Activated T-helper 1 cell treated with Interleukin-2 at 50 U/mL for 16 hours (primary cell): ENCODE data around the gene FHOD3.

Source experiments
- DNase-seq: peaks from one replicate; pipeline ENCODE4 v3.0.0-alpha.2; 2020; ENCODE audit warnings: low read depth

The FHOD3 gene

DNA sequence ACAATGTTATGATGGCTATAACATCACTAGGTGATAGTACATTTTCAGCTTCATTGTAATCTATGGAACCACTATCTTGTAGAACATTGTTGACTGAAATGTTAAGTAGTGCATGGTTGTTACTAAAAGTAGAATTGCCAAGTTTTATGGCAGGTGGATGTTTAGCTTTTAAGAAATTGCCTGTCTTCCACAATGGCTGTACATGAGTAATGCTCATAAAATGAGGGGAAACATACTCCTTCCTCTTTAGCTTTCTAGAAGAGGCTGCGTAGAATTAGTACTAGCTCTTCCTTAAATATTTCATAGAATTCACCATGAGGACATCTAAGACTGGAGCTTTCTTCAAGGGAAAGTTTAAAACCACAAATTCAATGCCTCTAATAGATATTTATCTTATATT lies 370.3 kb downstream of the FHOD3 start:
- no peak for DNase-seq

DNA sequence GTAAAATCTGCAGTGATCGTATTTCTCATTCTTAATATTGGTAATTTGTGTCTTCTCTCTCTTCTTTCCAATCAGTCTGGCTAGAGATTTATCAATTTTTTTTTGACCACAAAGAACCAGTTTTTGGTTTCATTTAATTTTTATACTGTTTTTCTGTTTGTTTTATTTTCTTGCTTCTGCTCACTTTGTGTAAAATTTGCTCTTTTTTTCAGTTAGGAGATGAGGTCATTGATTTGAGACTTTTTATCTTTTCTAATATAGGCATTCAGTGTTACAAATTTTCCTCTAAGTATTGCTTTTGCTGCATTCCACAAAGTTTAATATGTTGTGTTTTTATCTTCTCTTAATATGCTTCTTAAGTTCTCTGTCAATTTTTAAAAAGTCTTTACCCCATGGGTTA lies 370.8 kb downstream of the FHOD3 start:
- DNase-seq, result no peak

DNA sequence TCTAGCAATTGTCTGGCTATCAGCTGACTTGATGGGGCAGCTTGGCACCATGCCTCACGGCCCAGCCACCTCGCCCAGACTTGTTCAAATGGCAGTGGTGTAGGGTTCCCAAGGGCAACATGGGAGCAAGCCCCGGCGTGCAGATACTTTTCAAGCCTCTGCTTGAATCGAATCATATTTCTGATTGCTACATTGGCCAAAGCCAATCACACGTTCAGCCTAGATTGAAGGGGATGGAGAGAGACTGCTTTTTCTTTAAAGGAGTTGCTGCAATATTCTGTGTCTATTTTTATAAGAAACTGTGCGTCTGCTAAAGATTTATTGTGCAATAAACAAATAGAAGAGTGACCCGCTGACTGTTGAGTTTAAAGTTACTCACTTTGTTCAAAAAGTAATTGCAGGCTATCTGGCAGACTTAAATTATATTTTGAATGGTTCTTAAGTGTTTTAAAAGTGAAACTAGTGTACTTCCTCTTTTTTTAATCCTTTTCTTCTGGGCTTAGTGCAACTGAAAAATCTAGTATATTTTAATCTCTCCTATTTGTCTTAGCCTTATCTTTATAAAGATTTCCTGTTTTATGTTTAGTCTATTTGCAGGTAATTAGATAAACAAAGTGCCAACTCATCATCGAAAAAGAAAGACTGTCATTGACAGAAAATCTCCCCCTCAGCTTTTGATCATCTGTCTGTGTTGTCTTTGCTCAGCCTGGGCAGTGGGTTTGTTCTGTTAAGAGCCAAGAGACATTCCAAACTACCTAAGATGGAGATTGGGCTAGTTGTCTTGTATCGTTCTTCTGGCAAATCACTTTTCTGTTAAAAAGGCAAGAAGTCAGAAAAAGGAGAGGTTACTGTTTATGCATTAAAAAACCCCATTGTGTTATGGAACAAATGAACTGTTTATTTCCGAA lies 375.2 kb downstream of the FHOD3 start:
- no peak for DNase-seq

GRCh38 chr18:36673452-36673851 lies 375.9 kb downstream of the FHOD3 start:
- no peak for DNase-seq

DNA sequence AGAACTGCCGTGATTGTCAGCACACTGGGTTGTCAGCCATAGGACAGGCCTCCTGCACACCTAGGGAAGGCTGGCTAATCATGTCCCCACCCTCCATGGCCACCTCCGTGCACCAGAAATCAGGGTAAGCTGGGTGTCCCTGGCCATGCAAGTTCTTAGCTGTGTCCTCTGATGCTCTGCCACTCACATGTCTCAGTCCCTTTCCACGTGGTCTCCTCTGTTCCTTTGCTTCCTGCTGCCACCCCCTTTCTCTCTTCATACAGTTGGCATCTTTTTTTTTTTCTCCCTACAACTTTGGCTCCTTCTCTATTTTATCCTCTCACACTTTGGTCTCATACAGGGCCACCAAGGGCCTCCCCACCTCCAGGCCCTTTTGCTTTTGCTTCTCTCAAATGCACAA lies 377.6 kb downstream of the FHOD3 start:
- no peak for DNase-seq

DNA sequence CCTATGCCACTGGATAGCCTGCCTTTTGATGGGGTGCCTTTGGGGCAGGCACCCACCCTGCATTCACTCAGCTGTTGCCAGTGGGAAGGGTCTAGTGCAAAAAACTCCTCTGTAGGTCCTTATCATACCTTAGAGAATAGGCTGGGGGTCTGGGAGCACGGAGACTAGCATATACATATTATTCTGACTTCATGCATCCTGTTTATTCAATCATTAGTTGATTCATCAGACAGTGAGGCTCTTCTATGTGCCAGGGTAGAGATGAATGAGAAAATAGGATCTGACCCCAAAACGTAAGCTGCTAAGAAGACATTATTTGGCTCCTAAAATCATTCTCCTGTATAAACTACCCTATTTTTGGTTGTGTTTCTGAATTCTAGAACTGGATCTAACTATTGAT lies 378.0 kb downstream of the FHOD3 start:
- DNase-seq, result no peak

DNA sequence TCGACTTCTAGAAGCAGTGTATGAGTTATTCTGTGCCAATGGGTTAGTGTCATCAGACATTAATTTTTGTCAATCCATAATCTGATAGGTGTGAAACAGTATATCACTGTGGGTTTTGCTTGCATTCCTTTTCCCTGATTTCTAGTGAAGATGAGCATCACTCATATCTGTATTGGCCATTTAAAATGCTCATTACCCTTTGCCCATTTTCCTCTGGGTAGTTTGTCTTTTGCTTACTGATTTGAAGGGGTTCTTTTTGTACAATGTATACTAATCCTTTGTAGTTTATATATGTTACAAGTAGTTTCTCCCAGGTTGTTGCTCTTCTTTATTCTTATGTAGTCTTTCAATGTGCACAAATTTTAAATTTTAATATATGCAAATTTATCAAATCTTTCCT lies 379.1 kb downstream of the FHOD3 start:
- DNase-seq, result no peak

- DNase-seq, result no peak
These were observed 382.5 kb downstream of the FHOD3 start for GRCh38 chr18:36680042-36680441.

DNA sequence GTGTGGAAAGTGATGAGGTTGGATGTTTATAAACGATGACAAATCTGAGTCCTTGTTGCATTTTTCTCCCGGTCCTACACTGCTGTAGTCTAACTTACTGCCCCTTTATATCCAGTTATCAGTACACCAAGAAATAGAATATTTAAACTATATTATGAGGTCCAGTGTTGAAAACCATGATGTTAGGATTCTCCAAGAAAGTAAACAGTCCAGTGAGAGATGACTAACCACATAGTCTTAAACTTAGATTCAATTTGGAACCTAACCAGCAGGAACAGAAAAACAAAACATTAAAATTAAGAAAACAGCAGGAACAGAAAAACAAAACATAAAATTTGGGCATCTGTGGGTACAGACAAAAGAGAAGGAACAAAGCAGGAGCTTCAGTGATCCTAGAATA lies 388.1 kb downstream of the FHOD3 start:
- DNase-seq, result no peak

DNA sequence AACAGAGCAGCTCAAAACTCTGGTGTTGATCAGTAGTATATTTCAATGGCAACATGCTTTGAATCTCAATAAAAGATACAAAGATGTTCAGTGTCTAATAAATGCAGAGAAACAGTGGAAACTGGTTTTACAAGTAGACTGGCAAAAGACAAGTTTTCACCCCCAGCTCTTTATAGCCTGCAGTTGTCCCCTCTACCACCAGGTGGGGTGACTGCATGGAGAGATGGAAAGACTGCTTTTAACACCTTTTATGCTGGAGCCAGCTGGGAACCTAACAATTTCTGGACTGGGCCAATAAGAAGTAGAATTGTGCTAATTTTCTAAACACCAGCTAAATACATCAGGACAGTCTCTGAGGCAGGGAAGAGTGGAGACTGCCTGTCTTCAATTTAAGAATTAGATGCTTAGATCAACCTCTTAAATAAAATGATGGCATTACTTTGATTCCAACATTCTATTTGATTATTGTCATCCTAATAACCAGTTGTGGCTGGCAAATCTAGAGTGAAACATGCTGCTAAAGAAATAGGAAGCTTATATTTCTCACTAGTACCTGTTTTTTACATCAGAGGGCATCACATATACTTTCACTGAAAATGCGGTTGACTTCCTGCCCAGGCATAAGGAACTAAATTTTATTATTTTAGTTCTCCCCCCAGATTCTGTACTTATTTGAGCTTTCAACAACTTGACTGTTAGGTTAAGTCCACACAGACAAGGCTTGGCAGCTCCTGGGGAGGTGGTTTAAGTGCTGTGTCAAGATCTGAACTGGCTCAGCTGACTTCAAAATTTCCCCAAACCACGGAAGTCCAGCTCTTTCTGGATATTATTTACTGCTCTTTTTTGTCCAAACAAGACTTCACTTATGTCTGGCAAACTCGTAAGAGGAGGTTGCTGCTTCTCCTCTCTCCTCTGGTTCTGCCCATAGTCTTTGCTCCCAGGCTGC lies 390.8 kb downstream of the FHOD3 start:
- no peak for DNase-seq

DNA sequence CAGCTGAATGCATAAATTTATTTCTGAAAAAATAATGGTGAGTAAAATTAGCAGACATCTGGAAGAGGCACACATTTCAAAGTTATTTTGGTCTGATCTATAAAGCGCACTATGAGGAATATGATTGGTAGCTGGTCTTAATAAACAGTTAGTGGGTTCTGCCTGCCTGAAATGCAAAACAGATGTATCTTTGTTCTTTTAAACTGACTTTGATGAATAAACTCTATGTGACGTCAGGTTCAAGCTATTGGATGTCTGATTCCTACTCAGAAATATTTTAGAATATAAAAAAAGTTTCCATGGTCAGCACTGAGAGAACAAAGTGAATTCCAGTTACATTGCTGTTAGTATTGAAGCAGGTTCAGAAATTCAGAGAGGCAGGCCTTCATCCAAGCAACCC lies 394.9 kb downstream of the FHOD3 start:
- no peak for DNase-seq

- DNase-seq, result no peak
These were observed 395.4 kb downstream of the FHOD3 start for GRCh38 chr18:36692921-36693332.

DNA sequence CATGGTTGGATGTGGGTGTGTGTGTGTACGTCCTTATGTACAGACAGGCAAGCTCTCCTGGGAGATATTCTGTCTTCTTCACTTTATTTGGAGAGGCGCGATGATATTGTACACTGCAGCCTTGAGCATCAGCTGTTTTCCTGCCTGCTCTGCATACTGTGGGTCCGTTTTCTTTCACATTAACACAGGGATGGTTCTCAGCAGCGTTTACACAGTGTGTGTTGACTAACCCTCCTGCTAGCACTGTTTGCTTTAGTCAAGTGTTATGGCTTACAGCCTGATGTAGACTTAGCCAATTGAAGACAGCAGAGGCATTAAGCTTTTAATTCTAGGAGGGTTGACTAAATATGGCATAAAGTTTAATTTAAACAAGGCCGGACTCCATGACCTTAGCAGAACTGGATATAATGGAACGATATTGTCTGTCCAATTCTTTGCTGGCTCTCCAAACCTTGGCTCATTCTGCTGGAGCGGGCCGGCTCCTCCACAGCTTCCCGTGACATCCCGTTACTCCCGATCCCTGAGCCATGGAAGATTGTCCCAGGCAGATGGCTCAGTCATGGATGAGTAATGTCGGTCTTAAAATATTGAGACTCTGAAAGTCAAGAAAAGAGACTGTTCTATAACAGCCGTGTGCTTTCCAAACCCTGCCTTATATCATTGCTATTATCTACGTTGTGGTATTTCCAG lies 396.6 kb downstream of the FHOD3 start:
- no peak for DNase-seq

GRCh38 chr18:36695806-36696205 lies 398.3 kb downstream of the FHOD3 start:
- DNase-seq, result no peak

GRCh38 chr18:36697905-36698304 lies 400.4 kb downstream of the FHOD3 start:
- no peak for DNase-seq

- no peak for DNase-seq
These were observed 403.4 kb downstream of the FHOD3 start for GRCh38 chr18:36700955-36701354.

DNA sequence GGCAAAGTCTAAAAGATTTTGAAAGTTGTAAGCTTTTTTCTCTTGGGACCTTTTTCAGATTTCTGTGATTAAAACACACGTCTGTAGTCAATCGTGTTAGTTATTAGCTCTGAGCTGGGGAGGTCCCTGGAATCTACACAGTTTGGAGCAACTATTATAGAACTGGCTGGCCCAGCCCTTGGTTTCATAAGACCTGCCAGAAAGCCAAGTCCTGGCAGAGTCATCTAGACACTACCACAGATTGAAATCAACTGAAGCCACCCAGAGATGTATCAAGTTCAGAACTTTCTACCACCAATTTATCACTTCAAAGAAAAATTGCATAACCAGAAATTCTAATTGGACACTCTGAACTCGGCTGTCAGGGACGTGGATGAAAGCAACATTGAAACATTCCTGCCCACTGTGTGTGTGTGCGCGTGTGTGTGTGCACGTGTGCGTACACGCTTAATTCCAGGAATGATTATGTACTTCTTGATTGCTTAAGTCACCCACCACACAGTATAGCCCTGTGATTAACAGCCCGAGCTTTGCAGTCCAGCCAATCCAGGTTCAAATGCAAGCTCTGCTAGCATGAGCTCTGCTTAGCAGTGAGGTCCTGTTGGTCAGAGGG lies 405.0 kb downstream of the FHOD3 start:
- no peak for DNase-seq

GRCh38 chr18:36704156-36704555 lies 406.6 kb downstream of the FHOD3 start:
- no peak for DNase-seq

DNA sequence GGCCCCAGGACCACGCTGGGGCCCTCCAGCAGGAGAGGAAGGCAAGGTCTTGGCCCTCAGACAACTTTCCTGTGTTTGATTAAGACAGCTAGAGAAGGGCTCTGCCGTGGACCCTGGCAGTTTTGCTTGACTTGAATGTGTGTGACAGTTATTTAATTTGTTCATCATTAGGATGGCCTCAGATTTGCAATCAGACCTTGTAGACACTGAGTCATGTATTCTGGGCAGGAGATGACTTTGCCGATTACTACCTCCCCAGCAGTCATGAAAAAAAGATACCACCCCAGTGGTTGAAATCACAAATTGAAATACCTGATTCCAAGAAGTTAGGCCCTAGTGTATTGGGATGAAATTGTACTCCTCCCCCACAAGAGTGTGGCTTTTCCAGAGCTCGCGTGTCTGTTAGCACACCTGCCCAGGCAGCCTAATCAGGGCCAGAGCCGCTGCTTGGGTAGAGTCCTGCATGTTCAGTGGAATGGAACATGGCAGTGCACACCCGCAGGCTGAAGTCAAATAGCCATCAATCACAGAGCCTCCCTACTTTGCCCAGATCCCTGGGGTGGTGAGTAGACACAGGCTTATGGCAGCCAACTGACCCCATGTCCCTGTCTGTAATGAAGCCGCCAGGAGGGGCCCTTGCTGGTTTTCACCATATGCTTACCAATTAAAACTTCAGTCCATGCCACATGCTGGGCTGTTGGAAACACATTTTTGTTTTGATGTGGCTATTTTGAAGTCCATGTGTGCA lies 408.8 kb downstream of the FHOD3 start:
- no peak for DNase-seq

DNA sequence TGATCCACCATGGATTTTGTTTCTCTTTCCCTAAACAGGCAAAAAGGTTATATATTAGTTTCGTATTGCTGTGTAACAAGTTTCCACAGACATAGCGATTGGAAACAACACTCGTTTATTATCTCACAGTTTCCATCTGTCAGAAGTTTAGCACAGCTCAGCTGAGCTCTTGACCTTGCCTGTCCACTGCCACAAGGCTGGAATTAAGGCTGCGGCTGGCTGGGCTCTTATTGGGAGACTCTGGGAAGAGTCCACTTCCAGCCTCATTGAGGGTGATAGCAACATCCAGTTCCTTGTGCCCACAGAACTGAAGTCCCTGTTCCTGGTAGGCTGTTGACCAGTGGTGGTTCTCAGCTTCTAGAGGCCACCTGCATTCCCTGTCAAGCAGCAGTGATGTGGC lies 410.9 kb downstream of the FHOD3 start:
- no peak for DNase-seq

- DNase-seq, result no peak
These were observed 411.8 kb downstream of the FHOD3 start for GRCh38 chr18:36709315-36709714.
